H1 (cell line): ENCODE data around the gene KLF14. TPM values are rescaled to one million over a fixed set of nuclear protein-coding genes. Genes with fewer than 3 reads are reported as not detected.

Experiments
- CTCF ChIA-PET: fragments of 300-600 bp; sonication (Branson Sonifier 250); formaldehyde crosslinking; loops from one replicate; lab custom pipeline; 2021; ENCODE audit not compliant: partially characterized antibody; lab: Charles Lee
- POLR2A ChIA-PET: fragments of 300-600 bp; sonication (Branson Sonifier 250); formaldehyde crosslinking; loops from one replicate; lab custom pipeline; 2021; ENCODE audit warnings: inconsistent platforms; ENCODE audit not compliant: partially characterized antibody; lab: Charles Lee
- DNase-seq, 2 experiments: peaks; one replicate each; pipeline versions ENCODE4 v3.0.0 to v3.0.0-alpha.2; 2010 to 2022; ENCODE audit warnings: low spot score in 2 of 2, low read depth in 1 of 2, mixed read lengths in 1 of 2
- FAIRE-seq: peaks from 2 replicates; lab custom pipeline; 2011; peaks lifted over from hg19 to GRCh38; lab: Jason Lieb, UNC
- H2AFZ ChIP-seq: 2 replicates; pipeline ENCODE4 v1.8.1; 2012; ENCODE audit warnings: low read length, inconsistent platforms
- H2AK5ac ChIP-seq: 2 replicates; pipeline ENCODE4 v1.6.1; 2013; ENCODE audit warnings: low read depth, low read length
- H2BK120ac ChIP-seq: replicated peaks from 2 replicates; pipeline ENCODE3; 2013; ENCODE audit warnings: low read depth, low read length, inconsistent platforms
- H2BK12ac ChIP-seq: 2 replicates; pipeline ENCODE4 v1.6.1; 2013; ENCODE audit warnings: low read depth, low read length
- H2BK15ac ChIP-seq: 2 replicates; pipeline ENCODE4 v1.6.1; 2013; ENCODE audit warnings: low read length
- H2BK20ac ChIP-seq: 2 replicates; pipeline ENCODE4 v1.6.1; 2013; ENCODE audit warnings: low read length
- H2BK5ac ChIP-seq: 2 replicates; pipeline ENCODE4 v1.6.1; 2013; ENCODE audit warnings: low read depth, low read length
- H3K14ac ChIP-seq: 2 replicates; pipeline ENCODE4 v1.6.1; 2013; ENCODE audit warnings: inconsistent platforms; ENCODE audit not compliant: insufficient read length
- H3K18ac ChIP-seq: 2 replicates; pipeline ENCODE4 v1.6.1; 2013; ENCODE audit warnings: low read length; ENCODE audit errors: extremely low read depth
- H3K23ac ChIP-seq: 2 replicates; pipeline ENCODE4 v1.6.1; 2013; ENCODE audit warnings: inconsistent platforms; ENCODE audit not compliant: insufficient read length
- H3K23me2 ChIP-seq: 2 replicates; pipeline ENCODE4 v1.6.1; 2013; ENCODE audit warnings: low read depth, low read length
- H3K27ac ChIP-seq: 2 replicates; pipeline ENCODE4 v1.6.1; 2011; ENCODE audit warnings: low read depth, low read length, inconsistent platforms
- H3K27me3 ChIP-seq, 4 experiments: replicated peaks in 1 of 4; 1 replicate in 1 of 4; 2 replicates in 3 of 4; pipeline versions ENCODE4 v1.6.1 to v1.8.1; 2011 to 2013; ENCODE audit warnings: low read length in 3 of 4, mild to moderate bottlenecking in 3 of 4, inconsistent platforms in 2 of 4, mixed read lengths in 2 of 4, moderate library complexity in 1 of 4; ENCODE audit not compliant: control insufficient read depth in 3 of 4, insufficient read depth in 3 of 4; ENCODE audit errors: extremely low read depth in 1 of 4
- H3K36me3 ChIP-seq, 4 experiments: 2 replicates each; pipeline versions ENCODE4 v1.6.1 to v1.8.1; 2011 to 2013; ENCODE audit warnings: mild to moderate bottlenecking in 4 of 4, low read length in 3 of 4, moderate library complexity in 2 of 4, control low read depth in 1 of 4, inconsistent platforms in 1 of 4; ENCODE audit not compliant: insufficient read depth in 4 of 4, control insufficient read depth in 2 of 4
- H3K4ac ChIP-seq: replicated peaks from 2 replicates; pipeline ENCODE3; 2013; ENCODE audit warnings: low read length, low read depth, mixed read lengths, inconsistent platforms; ENCODE audit not compliant: insufficient read length
- H3K4me1 ChIP-seq, 4 experiments: replicated peaks in 1 of 4; 1 replicate in 1 of 4; 2 replicates in 3 of 4; pipeline versions ENCODE4 v1.6.1 to v1.8.1; 2011 to 2013; ENCODE audit warnings: low read length in 3 of 4, inconsistent platforms in 2 of 4, mixed read lengths in 1 of 4; ENCODE audit not compliant: insufficient read depth in 4 of 4, control insufficient read depth in 3 of 4
- H3K4me2 ChIP-seq, 2 experiments: 2 replicates each; pipeline versions ENCODE4 v1.6.1 to v1.8.1; 2011 to 2013; ENCODE audit warnings: low read depth in 2 of 2, low read length in 2 of 2, control low read depth in 1 of 2, inconsistent platforms in 1 of 2, mild to moderate bottlenecking in 1 of 2; ENCODE audit not compliant: insufficient read depth in 1 of 2
- H3K4me3 ChIP-seq, 4 experiments: fragments of 200-600, 300-600 bp in 1 of 4; sonication (generic), shearing (Covaris generic), sonication (Bioruptor Twin) in 1 of 4; 2 replicates each; pipeline versions ENCODE4 v1.5.1 to v1.8.1; 2011 to 2016; ENCODE audit warnings: low read length in 4 of 4, low read depth in 3 of 4, control low read depth in 2 of 4, inconsistent platforms in 2 of 4, mild to moderate bottlenecking in 2 of 4, mixed read lengths in 1 of 4, moderate library complexity in 1 of 4; ENCODE audit not compliant: insufficient read depth in 2 of 4; ENCODE audit errors: extremely low read depth in 1 of 4
- H3K56ac ChIP-seq: replicated peaks from 2 replicates; pipeline ENCODE3; 2013; ENCODE audit warnings: low read depth, mild to moderate bottlenecking, mixed read lengths, low read length, inconsistent platforms; ENCODE audit not compliant: insufficient read length
- H3K79me1 ChIP-seq: 2 replicates; pipeline ENCODE4 v1.6.1; 2013; ENCODE audit warnings: low read depth, low read length, control low read depth
- H3K79me2 ChIP-seq, 2 experiments: 2 replicates each; pipeline versions ENCODE4 v1.6.1 to v1.8.1; 2012 to 2013; ENCODE audit warnings: low read length in 2 of 2, mild to moderate bottlenecking in 2 of 2, inconsistent platforms in 1 of 2; ENCODE audit not compliant: insufficient read depth in 2 of 2, control insufficient read depth in 1 of 2
- H3K9ac ChIP-seq, 4 experiments: replicated peaks in 1 of 4; 1 replicate in 1 of 4; 2 replicates in 3 of 4; pipeline versions ENCODE4 v1.6.1 to v1.8.1; 2011 to 2013; ENCODE audit warnings: low read depth in 3 of 4, low read length in 3 of 4, control low read depth in 2 of 4, mild to moderate bottlenecking in 2 of 4, moderate library complexity in 2 of 4, inconsistent platforms in 1 of 4; ENCODE audit errors: extremely low read depth in 1 of 4
- H3K9me3 ChIP-seq, 2 experiments: 2 replicates each; pipeline versions ENCODE4 v1.6.1 to v1.8.1; 2012 to 2013; ENCODE audit warnings: mild to moderate bottlenecking in 2 of 2, moderate library complexity in 2 of 2, control low read depth in 1 of 2, inconsistent platforms in 1 of 2, low read depth in 1 of 2, low read length in 1 of 2, mixed read lengths in 1 of 2; ENCODE audit not compliant: insufficient read depth in 2 of 2
- H4K20me1 ChIP-seq, 2 experiments: replicated peaks in 1 of 2; 2 replicates each; pipeline versions ENCODE3 to v1.8.1; 2011 to 2013; ENCODE audit warnings: inconsistent platforms in 2 of 2, low read length in 2 of 2, mild to moderate bottlenecking in 1 of 2; ENCODE audit not compliant: insufficient read depth in 2 of 2, control insufficient read depth in 1 of 2
- H4K5ac ChIP-seq: 2 replicates; pipeline ENCODE4 v1.6.1; 2013; ENCODE audit warnings: low read length, low read depth, mixed read lengths, inconsistent platforms; ENCODE audit not compliant: insufficient read length
- H4K8ac ChIP-seq: 2 replicates; pipeline ENCODE4 v1.8.0; 2013; ENCODE audit warnings: mild to moderate bottlenecking, moderate library complexity, low read length, inconsistent platforms; ENCODE audit not compliant: insufficient read depth; ENCODE audit errors: extremely low read depth
- H4K91ac ChIP-seq: replicated peaks from 2 replicates; pipeline ENCODE3; 2013; ENCODE audit warnings: low read length, mixed read lengths, inconsistent platforms; ENCODE audit not compliant: insufficient read length
- EGR1 ChIP-seq: IDR thresholded peaks from 2 replicates; pipeline ENCODE4 v1.6.1; 2011; ENCODE audit warnings: low read depth, low read length, borderline replicate concordance
- JUN ChIP-seq: IDR thresholded peaks from 2 replicates; pipeline ENCODE4 v1.6.1; 2011; ENCODE audit warnings: low read depth, mild to moderate bottlenecking, improper control_type of control experiment, low read length
- JUND ChIP-seq: IDR thresholded peaks from 2 replicates; pipeline ENCODE4 v1.6.1; 2011; ENCODE audit warnings: mild to moderate bottlenecking, improper control_type of control experiment, low read length
- KDM4A ChIP-seq: IDR thresholded peaks from one replicate; pipeline ENCODE4 v1.7.1; 2012; ENCODE audit warnings: low read depth, mild to moderate bottlenecking, moderate library complexity, low read length, inconsistent platforms; ENCODE audit not compliant: severe bottlenecking
- SAP30 ChIP-seq: fragments of 300-600 bp; sonication (generic); IDR thresholded peaks from 2 replicates; pipeline ENCODE4 v1.7.1; 2012; ENCODE audit warnings: low read length, moderate library complexity, mild to moderate bottlenecking, inconsistent platforms; ENCODE audit not compliant: insufficient read depth, insufficient replicate concordance
- SIRT6 ChIP-seq: IDR thresholded peaks from one replicate; pipeline ENCODE4 v1.7.1; 2012; ENCODE audit warnings: low read length, inconsistent platforms
- TAF7 ChIP-seq: optimal IDR thresholded peaks from 2 replicates; pipeline ENCODE3; 2011; ENCODE audit warnings: low read depth, mild to moderate bottlenecking, inconsistent platforms, low read length, moderate library complexity, borderline replicate concordance
- TEAD4 ChIP-seq: IDR thresholded peaks from 2 replicates; pipeline ENCODE4 v1.6.1; 2012; ENCODE audit warnings: low read depth, low read length, inconsistent platforms, mixed read lengths
- WGBS, 2 experiments: shearing (Covaris generic) in 1 of 2; methylation state at CpG; one replicate each; pipeline versions ENCODE4 v1.1.6 to v1.1.7; 2013 to 2015; ENCODE audit warnings: low lambda C conversion rate in 2 of 2, mixed read lengths in 2 of 2, inconsistent platforms in 1 of 2, low coverage in 1 of 2, missing lambda C conversion rate in 1 of 2; ENCODE audit not compliant: insufficient replicate concordance in 2 of 2, insufficient coverage in 1 of 2, insufficient read length in 1 of 2; ENCODE audit errors: extremely low coverage in 1 of 2, missing lambda C conversion rate in 1 of 2; 5-methylcytosine and 5-hydroxymethylcytosine counted together
- polyA plus RNA-seq, 7 experiments: library from polyadenylated mRNA; depleted of rRNA in 3 of 7; stranded (reverse) in 5 of 7; unstranded in 2 of 7; fragments of >200 nt in 5 of 7; fragments of 200-250 nt in 2 of 7; gene quantifications; 1 replicate in 5 of 7; 2 replicates in 1 of 7; 4 replicates in 1 of 7; pipeline versions ENCODE4 v1.2.1 to v1.2.3, GENCODE V29; 2011 to 2013; ENCODE audit warnings: missing spikeins in 2 of 7, mixed read lengths in 2 of 7
- total RNA-seq: library from RNA; stranded (reverse); fragmentation: NEBNext Ultra II Directional; extraction: Animal tissue kit (Norgen Biotek cat#: 25700); gene quantifications from 2 replicates; pipeline ENCODE4 v1.2.1, GENCODE V29; 2021

Gene KLF14
- total and polyA plus RNA-seq, 2 of the 8 experiments (the other 6 are each of a cell fraction or from before 2014, with no cell fraction given): 0.02 TPM; not detected in 1

- Histone ChIP-seq H3K56ac (no peak overlapping the region), H2AK5ac (no peak overlapping the region), H3K27me3 (no peaks in the 10 kb centered on the region), H3K36me3 (no peaks in the 10 kb centered on the region), H3K79me1 (no peaks in the 10 kb centered on the region), H3K23ac (no peak overlapping the region), H3K9ac (no peak overlapping the region), H3K9me3 (no peaks in the 10 kb centered on the region), H3K4me3 (no peak overlapping the region), H3K4ac (no peak overlapping the region), H4K20me1 (no peaks in the 10 kb centered on the region), H3K18ac (no peak overlapping the region), H4K5ac (no peak overlapping the region), H2BK12ac (no peak overlapping the region), H3K79me2 (no peaks in the 10 kb centered on the region), H4K91ac (no peak overlapping the region), H3K4me2 (no peak overlapping the region), H3K23me2 (no peaks in the 10 kb centered on the region), H4K8ac (no peak overlapping the region), H2BK20ac (no peak overlapping the region), H2BK15ac (no peak overlapping the region), H2AFZ (no peak overlapping the region), H3K14ac (no peak overlapping the region), H2BK5ac (no peak overlapping the region), H3K27ac (no peak overlapping the region), H2BK120ac (no peak overlapping the region), H3K4me1 (no peaks in the 10 kb centered on the region)
- CTCF ChIA-PET: no interaction called here
- DNase-seq (no peak), FAIRE-seq (no peak)
- 95% methylated on average over 2 of the region's 2 CpGs; no CpG with 5 or more reads in 1 of the 2 experiments for WGBS, 2 experiments
- TF ChIP-seq TAF7 (no peak), KDM4A (no peak), SIRT6 (no peak), TEAD4 (no peak), JUN (no peak), JUND (no peak), SAP30 (no peak), EGR1 (no peak)
- POLR2A ChIA-PET: no interaction called here
Measured at GRCh38 chr7:130697820-130698219, 36.2 kb downstream of the KLF14 start.
